NB4 (cell line): ENCODE measurements around the gene PRSS53.

Experiments
- DNase-seq: peaks from one replicate; pipeline ENCODE4 v3.0.0; 2010; ENCODE audit warnings: low read depth
- H3K4me3 ChIP-seq: one replicate; pipeline ENCODE4 v1.5.1; 2011; ENCODE audit warnings: mild to moderate bottlenecking, low read depth, low read length, moderate library complexity
- CTCF ChIP-seq: IDR thresholded peaks from one replicate; pipeline ENCODE4 v1.5.1; 2012; ENCODE audit warnings: low read depth, low read length
- MAX ChIP-seq: IDR thresholded peaks from 2 replicates; pipeline ENCODE4 v1.6.1; 2011; ENCODE audit warnings: low read depth, low read length
- MYC ChIP-seq: IDR thresholded peaks from 2 replicates; pipeline ENCODE4 v1.6.1; 2011; ENCODE audit warnings: low read depth, low read length
- POLR2A ChIP-seq: IDR thresholded peaks from 2 replicates; pipeline ENCODE4 v1.6.1; 2011; ENCODE audit warnings: mild to moderate bottlenecking; ENCODE audit not compliant: insufficient read length; ENCODE audit errors: extremely low read depth

Gene PRSS53

DNA sequence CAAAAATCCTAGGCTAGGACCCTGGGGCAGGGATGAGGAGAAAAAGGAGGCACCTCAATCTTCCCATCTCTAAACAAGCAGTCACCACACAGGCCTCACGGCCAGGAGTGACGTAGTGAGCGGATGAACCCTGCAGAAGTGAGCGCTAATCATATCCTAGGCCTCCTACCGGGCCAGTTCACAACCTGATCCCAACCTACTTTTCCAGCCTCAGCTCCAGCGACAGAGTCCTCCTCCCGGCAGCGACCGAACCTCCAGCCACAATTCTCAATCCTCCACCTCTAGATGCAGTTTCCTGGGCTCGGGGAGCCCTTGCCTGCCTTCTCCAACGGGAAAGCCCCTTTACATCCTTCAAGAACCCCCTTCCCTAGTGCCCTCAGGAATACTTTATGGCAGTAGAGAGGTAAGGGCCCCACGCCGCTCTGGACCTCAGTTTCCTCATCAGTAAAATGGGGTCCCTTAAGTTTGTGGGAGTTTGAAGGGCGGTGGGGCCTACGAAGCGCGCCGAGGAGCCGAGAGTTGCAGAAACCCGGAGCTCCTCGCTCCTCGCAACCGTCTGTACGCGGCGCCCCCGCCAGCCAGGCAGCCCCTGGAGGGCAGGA lies 16.1 kb downstream of the PRSS53 start:
- TF ChIP-seq MYC (no peak), POLR2A (no peak), CTCF (no peak), MAX (no peak)
- DNase-seq: peak; percentile 63

GRCh38 chr16:31071861-31072260 lies 16.9 kb downstream of the PRSS53 start:
- no peak for DNase-seq
- no peak for TF ChIP-seq CTCF
- peak overlapping the region; percentile 87 for H3K4me3 ChIP-seq

More for the DNA sequence above, 16.1 kb downstream of the PRSS53 start:
- peak overlapping the region; percentile 87 for H3K4me3 ChIP-seq

DNA sequence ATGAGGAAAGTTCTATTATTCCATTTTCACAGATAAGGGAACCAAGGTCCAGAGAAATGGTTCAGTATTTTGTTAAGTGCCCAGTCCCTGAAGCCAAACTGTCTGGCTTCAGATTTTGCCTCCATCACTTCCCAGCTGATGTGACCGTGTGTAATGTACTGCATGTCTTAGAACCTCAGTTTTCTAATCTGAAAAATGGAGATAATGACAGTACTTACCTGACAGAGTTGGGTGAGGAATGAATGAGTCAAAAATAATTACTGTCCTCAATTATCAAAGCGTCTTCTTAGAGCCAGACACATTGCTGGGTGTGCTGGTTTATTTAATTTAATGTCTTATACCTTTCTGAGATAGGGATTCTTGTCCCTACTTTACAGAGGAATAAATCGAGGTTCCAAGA lies 21.4 kb downstream of the PRSS53 start:
- no peak for TF ChIP-seq MYC
- no peak for TF ChIP-seq CTCF
- TF ChIP-seq POLR2A: no peak
- no peak for TF ChIP-seq MAX
- H3K4me3 ChIP-seq: no peak overlapping the region
- no peak for DNase-seq

- no peak overlapping the region for H3K4me3 ChIP-seq
- TF ChIP-seq POLR2A (no peak), MAX (no peak), CTCF (no peak), MYC (no peak)
- no peak for DNase-seq
Observed at GRCh38 chr16:31064882-31065461, 23.8 kb downstream of the PRSS53 start.

DNA sequence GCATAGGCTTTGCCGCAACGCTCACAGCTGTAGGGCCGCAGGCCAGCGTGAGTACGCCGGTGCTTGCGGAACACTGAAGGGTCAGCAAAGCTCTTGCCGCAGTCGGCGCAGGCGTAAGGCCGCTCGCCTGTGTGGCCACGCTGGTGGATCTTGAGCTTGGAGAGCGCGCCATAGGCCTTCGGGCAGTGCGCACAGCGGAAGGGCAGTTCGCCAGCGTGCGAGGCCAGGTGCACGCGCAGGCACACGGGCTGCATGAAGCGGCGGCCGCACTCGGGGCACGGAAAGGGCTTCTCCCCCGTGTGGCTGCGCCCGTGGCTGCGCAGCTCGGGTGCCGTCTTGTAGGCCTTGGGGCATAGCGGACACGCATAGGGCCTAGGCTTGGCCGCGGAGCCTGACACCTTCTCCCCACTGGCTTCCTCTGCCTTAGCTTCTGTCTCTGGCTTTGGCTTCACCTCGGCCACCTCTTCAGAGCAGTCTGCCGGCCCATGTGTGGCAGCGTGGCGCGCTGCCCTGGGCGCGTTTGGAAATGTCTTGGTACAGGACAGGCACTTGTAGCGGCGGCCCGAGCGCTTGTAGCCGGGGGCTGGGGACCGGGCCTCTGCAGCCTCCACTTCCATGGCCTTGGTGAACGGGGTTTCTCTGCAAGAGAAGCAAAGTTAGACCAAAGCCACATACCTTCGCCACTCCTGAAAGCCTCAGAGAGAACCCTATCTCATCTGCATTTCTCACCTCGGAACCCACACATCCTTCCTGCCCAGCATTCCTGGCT lies 24.7 kb downstream of the PRSS53 start:
- DNase-seq: no peak
- H3K4me3 ChIP-seq: no peak overlapping the region
- TF ChIP-seq POLR2A (no peak), CTCF (no peak), MAX (no peak), MYC (no peak)
